DND-41 (cell line): Measurements from ENCODE around the gene PRKAR1B.

Source experiments
- ATAC-seq: fragments of 200-7000 bp; cut with Tn5 transposase; 3 replicates; pipeline ENCODE4 v1.9.1; 2021; ENCODE audit warnings: low read depth; ENCODE audit not compliant: insufficient read depth
- DNase-seq: peaks from one replicate; pipeline ENCODE4 v3.0.0-alpha.2; 2020
- H2AFZ ChIP-seq: 2 replicates; pipeline ENCODE4 v1.6.0; 2012; ENCODE audit warnings: low read depth, low read length
- H3K27ac ChIP-seq: 2 replicates; pipeline ENCODE4 v1.5.1; 2012; ENCODE audit warnings: low read length, inconsistent platforms
- H3K27me3 ChIP-seq: fragments of 200-600 bp; sonication (generic); 2 replicates; pipeline ENCODE4 v1.6.0; 2012; ENCODE audit warnings: low read length, mild to moderate bottlenecking, inconsistent platforms; ENCODE audit not compliant: insufficient read depth, poor library complexity
- H3K36me3 ChIP-seq: 2 replicates; pipeline ENCODE4 v1.5.1; 2012; ENCODE audit warnings: low read length, inconsistent platforms; ENCODE audit not compliant: insufficient read depth
- H3K4me1 ChIP-seq: 2 replicates; pipeline ENCODE4 v1.5.1; 2012; ENCODE audit warnings: mild to moderate bottlenecking, low read length; ENCODE audit not compliant: insufficient read depth
- H3K4me2 ChIP-seq: 2 replicates; pipeline ENCODE4 v1.6.0; 2012; ENCODE audit warnings: mild to moderate bottlenecking, moderate library complexity, low read length, inconsistent platforms; ENCODE audit not compliant: insufficient read depth
- H3K4me3 ChIP-seq, 2 experiments: fragments of 200-600 bp in 1 of 2; shearing (Covaris generic) in 1 of 2; 2 replicates each; pipeline ENCODE4 v1.5.1; 2012 to 2016; ENCODE audit warnings: inconsistent platforms in 2 of 2, low read length in 2 of 2, mild to moderate bottlenecking in 2 of 2, low read depth in 1 of 2, moderate library complexity in 1 of 2
- H3K79me2 ChIP-seq: 2 replicates; pipeline ENCODE4 v1.6.0; 2012; ENCODE audit warnings: low read length, inconsistent platforms; ENCODE audit not compliant: insufficient read depth
- H3K9ac ChIP-seq: 2 replicates; pipeline ENCODE4 v1.6.0; 2012; ENCODE audit warnings: low read depth, mild to moderate bottlenecking, inconsistent platforms, low read length, moderate library complexity
- H3K9me3 ChIP-seq: 2 replicates; pipeline ENCODE4 v1.5.1; 2012; ENCODE audit warnings: low read length, moderate library complexity, mild to moderate bottlenecking, inconsistent platforms; ENCODE audit not compliant: insufficient read depth, severe bottlenecking
- H4K20me1 ChIP-seq: 2 replicates; pipeline ENCODE4 v1.6.0; 2012; ENCODE audit warnings: low read length; ENCODE audit not compliant: insufficient read depth
- CTCF ChIP-seq: IDR thresholded peaks from 2 replicates; pipeline ENCODE4 v1.5.1; 2012; ENCODE audit warnings: borderline replicate concordance, low read length, moderate library complexity, mild to moderate bottlenecking; ENCODE audit not compliant: poor library complexity, severe bottlenecking; ENCODE audit errors: extremely low read depth
- EZH2 ChIP-seq: IDR thresholded peaks from 3 replicates; pipeline ENCODE4 v1.6.1; 2012; ENCODE audit warnings: borderline replicate concordance, low read depth, mild to moderate bottlenecking, moderate library complexity, low read length, inconsistent platforms; ENCODE audit not compliant: severe bottlenecking

Gene PRKAR1B

GRCh38 chr7:516606-517456 is 210.2 kb downstream of the PRKAR1B start:
- DNase-seq (peak; percentile 37), ATAC-seq (no peak)
- H2AFZ ChIP-seq = no peak overlapping the region
- H3K36me3 ChIP-seq = peaks cover 30% of the 10 kb centered on the region
- peaks cover 9% of the 10 kb centered on the region for H3K27me3 ChIP-seq
- H3K9ac ChIP-seq = peak overlapping the region; percentile 92; the same call in 1 of the 2 replicates
- peaks cover 45% of the 10 kb centered on the region for H3K4me1 ChIP-seq
- TF ChIP-seq CTCF (no peak), EZH2 (no peak)
- H3K4me2 ChIP-seq = peak overlapping the region; percentile 95
- H4K20me1 ChIP-seq = peaks cover 63% of the 10 kb centered on the region
- H3K27ac ChIP-seq = no peak overlapping the region
- no peaks in the 10 kb centered on the region for H3K9me3 ChIP-seq
- peaks cover 70% of the 10 kb centered on the region for H3K79me2 ChIP-seq
- peak overlapping the region in 1 of 2 experiments; percentile 98; a peak in 2 of 4 replicates for H3K4me3 ChIP-seq

- Histone ChIP-seq H3K36me3 (peaks cover 35% of the 10 kb centered on the region), H3K4me2 (peak overlapping the region; percentile 95), H2AFZ (no peak overlapping the region), H3K9me3 (no peaks in the 10 kb centered on the region), H4K20me1 (peaks cover 62% of the 10 kb centered on the region), H3K4me3 (no peak overlapping the region), H3K9ac (no peak overlapping the region), H3K4me1 (peaks cover 39% of the 10 kb centered on the region), H3K27ac (no peak overlapping the region), H3K27me3 (peaks cover 3% of the 10 kb centered on the region), H3K79me2 (peaks cover 74% of the 10 kb centered on the region)
- DNase-seq = no peak
- no peak for ATAC-seq
- no peak for TF ChIP-seq EZH2
- TF ChIP-seq CTCF = no peak
These were observed 210.9 kb downstream of the PRKAR1B start for GRCh38 chr7:516216-516605.

- peaks cover 60% of the 10 kb centered on the region for H4K20me1 ChIP-seq
- no peak overlapping the region for H3K4me3 ChIP-seq
- ATAC-seq (no peak), DNase-seq (no peak)
- TF ChIP-seq CTCF (no peak), EZH2 (no peak)
- H3K36me3 ChIP-seq = peaks cover 40% of the 10 kb centered on the region
- H3K27ac ChIP-seq = no peak overlapping the region
- H3K27me3 ChIP-seq = peaks cover 3% of the 10 kb centered on the region
- H3K9ac ChIP-seq = no peak overlapping the region
- H2AFZ ChIP-seq = no peak overlapping the region
- peaks cover 76% of the 10 kb centered on the region for H3K79me2 ChIP-seq
- peaks cover 33% of the 10 kb centered on the region for H3K4me1 ChIP-seq
- H3K4me2 ChIP-seq = peak overlapping the region; percentile 11; the same call in 1 of the 2 replicates
- no peaks in the 10 kb centered on the region for H3K9me3 ChIP-seq
These were observed 211.5 kb downstream of the PRKAR1B start for GRCh38 chr7:515628-516027.
